Stimulated activated CD4-positive, alpha-beta T cell treated with anti-CD3 and anti-CD28 coated beads, Interleukin-12 subunit alpha, Interleukin-12 subunit beta, amount 100 ng/mL, for 48 hours (primary cell): ENCODE measurements around the gene GPLD1.
"Not testable (repeated sequence)": the region's sequence is repeated elsewhere in the genome, so short reads cannot be mapped to it uniquely, and the experiment has no call there.

Experiments used
- DNase-seq, 3 donors: peaks; one replicate each; pipeline ENCODE4 v3.0.0-alpha.2; 2020; ENCODE audit warnings: low read depth in 2 of 3, low spot score in 1 of 3

GPLD1 gene

GRCh38 chr6:24425091-24425490 lies 64.3 kb downstream of the GPLD1 start:
- DNase-seq: no peak

- DNase-seq: no peak
Measured at GRCh38 chr6:24419526-24419925, 69.9 kb downstream of the GPLD1 start.

- no peak for DNase-seq
Measured at GRCh38 chr6:24415753-24416152, 73.6 kb downstream of the GPLD1 start.

- DNase-seq: not testable (repeated sequence)
Measured at GRCh38 chr6:24414531-24414930, 74.8 kb downstream of the GPLD1 start.

- no peak for DNase-seq
Measured at GRCh38 chr6:24412294-24412693, 77.1 kb downstream of the GPLD1 start.

GRCh38 chr6:24410622-24411021 lies 78.8 kb downstream of the GPLD1 start:
- no peak for DNase-seq

GRCh38 chr6:24408719-24409410 lies 80.5 kb downstream of the GPLD1 start:
- no peak for DNase-seq

GRCh38 chr6:24405262-24405661 lies 84.1 kb downstream of the GPLD1 start:
- no peak for DNase-seq

GRCh38 chr6:24403501-24403824 lies 85.9 kb downstream of the GPLD1 start:
- DNase-seq: no peak

- peak; percentile 50 to 75 (median 56) for DNase-seq
Measured at GRCh38 chr6:24402697-24403500, 86.5 kb downstream of the GPLD1 start, which contains the start of gene MRS2. Gene MRS2, plus strand, starts transcription at chr6:24402936. Its CDS starts 111 bp downstream, at chr6:24403047.

GRCh38 chr6:24401458-24401857 lies 87.9 kb downstream of the GPLD1 start:
- DNase-seq: no peak

- not testable (repeated sequence) for DNase-seq
Measured at GRCh38 chr6:24400045-24401039, 89.0 kb downstream of the GPLD1 start.

- DNase-seq: no peak
Measured at GRCh38 chr6:24397631-24398030, 91.7 kb downstream of the GPLD1 start.

GRCh38 chr6:24396824-24397223 lies 92.6 kb downstream of the GPLD1 start:
- DNase-seq: no peak

GRCh38 chr6:24394780-24395437 lies 94.5 kb downstream of the GPLD1 start:
- no peak for DNase-seq

- no peak for DNase-seq
Measured at GRCh38 chr6:24394061-24394779, 95.2 kb downstream of the GPLD1 start.

- no peak for DNase-seq
Measured at GRCh38 chr6:24391756-24392405, 97.5 kb downstream of the GPLD1 start.

- DNase-seq: no peak
Measured at GRCh38 chr6:24391208-24391607, 98.2 kb downstream of the GPLD1 start.

GRCh38 chr6:24387818-24388217 lies 101.6 kb downstream of the GPLD1 start:
- no peak for DNase-seq
